KMS-11 (cell line): ENCODE measurements around the gene ZNF783.

Source experiments
- H2AFZ ChIP-seq: fragments of 200-600 bp; sonication (generic); 2 replicates; pipeline ENCODE4 v1.6.1; 2016; ENCODE audit warnings: antibody characterized with exemption, mixed run types, low read depth
- H3K27ac ChIP-seq: fragments of 200-600 bp; sonication (generic); 2 replicates; pipeline ENCODE4 v1.6.1; 2016; ENCODE audit warnings: mild to moderate bottlenecking, mixed run types
- H3K27me3 ChIP-seq: fragments of 200-600 bp; sonication (generic); 2 replicates; pipeline ENCODE4 v1.6.1; 2017; ENCODE audit warnings: mild to moderate bottlenecking, low read depth, mixed run types, moderate library complexity; ENCODE audit not compliant: insufficient read depth
- H3K36me3 ChIP-seq: fragments of 200-600 bp; sonication (generic); 2 replicates; pipeline ENCODE4 v1.6.1; 2017; ENCODE audit warnings: mild to moderate bottlenecking, mixed run types; ENCODE audit not compliant: insufficient read depth
- H3K4me1 ChIP-seq: fragments of 200-600 bp; sonication (generic); 2 replicates; pipeline ENCODE4 v1.6.1; 2016; ENCODE audit warnings: mild to moderate bottlenecking, low read depth, mixed run types; ENCODE audit not compliant: poor library complexity, severe bottlenecking
- H3K4me2 ChIP-seq: fragments of 200-600 bp; sonication (generic); 2 replicates; pipeline ENCODE4 v1.7.0; 2016; ENCODE audit warnings: mild to moderate bottlenecking, mixed run types
- H3K4me3 ChIP-seq: fragments of 200-600 bp; sonication (generic); IDR thresholded peaks from 2 replicates; pipeline ENCODE4 v1.6.1; 2017; ENCODE audit warnings: low read depth, low read length, mixed read lengths; ENCODE audit not compliant: insufficient read depth
- H3K79me2 ChIP-seq: fragments of 200-600 bp; sonication (generic); 2 replicates; pipeline ENCODE4 v1.6.1; 2016; ENCODE audit warnings: low read depth, mixed run types; ENCODE audit not compliant: insufficient read depth
- H3K9ac ChIP-seq: fragments of 200-600 bp; sonication (generic); 2 replicates; pipeline ENCODE4 v1.6.1; 2016; ENCODE audit warnings: mild to moderate bottlenecking, mixed run types
- H4K20me1 ChIP-seq: fragments of 200-600 bp; sonication (generic); 2 replicates; pipeline ENCODE4 v1.6.1; 2016; ENCODE audit warnings: mild to moderate bottlenecking, mixed run types; ENCODE audit not compliant: insufficient read depth
- TF ChIP-seq, protein P1 (sequence below): fragments of 200-600 bp; sonication (generic); conservative IDR thresholded peaks from 2 replicates; pipeline ENCODE4 v1.6.1; 2017; ENCODE audit warnings: low read depth, mild to moderate bottlenecking, antibody characterized with exemption, low read length, moderate library complexity, mixed read lengths

The ZNF783 gene

GRCh38 chr7:149321978-149322541 is 60.1 kb downstream of the ZNF783 start:
- Histone ChIP-seq H3K4me2 (no peak overlapping the region; the same call in 1 of the 2 replicates), H3K27ac (no peak overlapping the region), H3K4me3 (no peak overlapping the region), H2AFZ (peak overlapping the region; percentile 38), H3K36me3 (no peaks in the 10 kb centered on the region), H3K9ac (no peak overlapping the region), H3K4me1 (peaks cover 6% of the 10 kb centered on the region), H4K20me1 (no peaks in the 10 kb centered on the region), H3K27me3 (no peaks in the 10 kb centered on the region), H3K79me2 (no peaks in the 10 kb centered on the region)
- TF ChIP-seq, protein P1, sequence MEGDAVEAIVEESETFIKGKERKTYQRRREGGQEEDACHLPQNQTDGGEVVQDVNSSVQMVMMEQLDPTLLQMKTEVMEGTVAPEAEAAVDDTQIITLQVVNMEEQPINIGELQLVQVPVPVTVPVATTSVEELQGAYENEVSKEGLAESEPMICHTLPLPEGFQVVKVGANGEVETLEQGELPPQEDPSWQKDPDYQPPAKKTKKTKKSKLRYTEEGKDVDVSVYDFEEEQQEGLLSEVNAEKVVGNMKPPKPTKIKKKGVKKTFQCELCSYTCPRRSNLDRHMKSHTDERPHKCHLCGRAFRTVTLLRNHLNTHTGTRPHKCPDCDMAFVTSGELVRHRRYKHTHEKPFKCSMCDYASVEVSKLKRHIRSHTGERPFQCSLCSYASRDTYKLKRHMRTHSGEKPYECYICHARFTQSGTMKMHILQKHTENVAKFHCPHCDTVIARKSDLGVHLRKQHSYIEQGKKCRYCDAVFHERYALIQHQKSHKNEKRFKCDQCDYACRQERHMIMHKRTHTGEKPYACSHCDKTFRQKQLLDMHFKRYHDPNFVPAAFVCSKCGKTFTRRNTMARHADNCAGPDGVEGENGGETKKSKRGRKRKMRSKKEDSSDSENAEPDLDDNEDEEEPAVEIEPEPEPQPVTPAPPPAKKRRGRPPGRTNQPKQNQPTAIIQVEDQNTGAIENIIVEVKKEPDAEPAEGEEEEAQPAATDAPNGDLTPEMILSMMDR, result no peak

- no peak overlapping the region for H3K9ac ChIP-seq
- no peaks in the 10 kb centered on the region for H3K36me3 ChIP-seq
- no peaks in the 10 kb centered on the region for H4K20me1 ChIP-seq
- peaks cover 6% of the 10 kb centered on the region for H3K4me1 ChIP-seq
- H3K27ac ChIP-seq, result no peak overlapping the region
- H3K79me2 ChIP-seq, result no peaks in the 10 kb centered on the region
- no peaks in the 10 kb centered on the region for H3K27me3 ChIP-seq
- TF ChIP-seq, protein P1, result no peak
- H2AFZ ChIP-seq, result no peak overlapping the region
- H3K4me3 ChIP-seq, result no peak overlapping the region
- H3K4me2 ChIP-seq, result no peak overlapping the region
Measured at GRCh38 chr7:149322737-149323136, 60.7 kb downstream of the ZNF783 start.

GRCh38 chr7:149325248-149325647 is 63.3 kb downstream of the ZNF783 start:
- no peak overlapping the region for H3K9ac ChIP-seq
- no peaks in the 10 kb centered on the region for H3K27me3 ChIP-seq
- H3K27ac ChIP-seq, result no peak overlapping the region
- TF ChIP-seq, protein P1, result no peak
- H3K79me2 ChIP-seq, result no peaks in the 10 kb centered on the region
- peaks cover 6% of the 10 kb centered on the region for H3K4me1 ChIP-seq
- no peaks in the 10 kb centered on the region for H3K36me3 ChIP-seq
- no peaks in the 10 kb centered on the region for H4K20me1 ChIP-seq
- no peak overlapping the region for H3K4me2 ChIP-seq
- no peak overlapping the region for H2AFZ ChIP-seq
- no peak overlapping the region for H3K4me3 ChIP-seq

DNA sequence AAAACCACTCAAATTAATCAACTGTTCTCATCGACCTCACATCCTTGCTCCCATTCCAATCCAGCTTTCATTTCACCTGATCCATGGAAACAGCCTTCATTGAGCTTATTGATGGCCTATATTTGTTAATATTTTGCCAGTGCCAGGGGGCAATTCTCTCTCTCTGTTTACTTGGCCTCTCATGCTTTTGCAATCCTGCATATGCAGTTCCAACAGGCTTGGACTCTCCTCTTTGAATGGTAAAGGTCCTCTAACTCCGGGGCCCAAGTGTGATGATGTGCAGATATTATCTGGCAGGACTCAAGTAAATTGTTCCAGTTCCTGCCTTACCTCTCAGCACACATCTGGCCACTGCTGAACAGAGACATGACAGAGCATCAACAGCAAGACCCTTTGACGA is 67.3 kb downstream of the ZNF783 start:
- Histone ChIP-seq H3K4me1 (no peaks in the 10 kb centered on the region), H3K27me3 (no peaks in the 10 kb centered on the region), H3K36me3 (no peaks in the 10 kb centered on the region), H2AFZ (no peak overlapping the region), H3K79me2 (no peaks in the 10 kb centered on the region), H3K4me3 (no peak overlapping the region), H4K20me1 (no peaks in the 10 kb centered on the region), H3K9ac (no peak overlapping the region), H3K4me2 (no peak overlapping the region), H3K27ac (no peak overlapping the region)
- TF ChIP-seq, protein P1, result no peak
